Activated CD8-positive, alpha-beta T cell treated with anti-CD3 and anti-CD28 coated beads for 36 hours (primary cell): ENCODE results near the gene BORCS6. TPM values are rescaled to one million over a fixed set of nuclear protein-coding genes. Genes with fewer than 3 reads are reported as not detected.

Experiments used
- ATAC-seq: fragments of 200-7000 bp; cut with Tn5 transposase; one replicate; pipeline ENCODE4 v1.10.0; 2021; ENCODE audit warnings: mild to moderate bottlenecking, moderate library complexity
- CTCF ChIA-PET: fragments of 350-600 bp; sonication (Branson Sonifier 250); formaldehyde crosslinking; loops from one replicate; lab custom pipeline; 2021; ENCODE audit warnings: antibody characterized with exemption; lab: Charles Lee
- POLR2A ChIA-PET: fragments of 350-600 bp; sonication (Branson Sonifier 250); formaldehyde crosslinking; loops from one replicate; lab custom pipeline; 2021; ENCODE audit warnings: antibody characterized with exemption; lab: Charles Lee
- DNase-seq: peaks from one replicate; pipeline ENCODE4 v3.0.0-alpha.2; 2020
- H3K27ac Mint-ChIP-seq: one replicate; pipeline ENCODE4 v1.8.0; 2021; ENCODE audit warnings: mild to moderate bottlenecking, mixed read lengths
- H3K27me3 Mint-ChIP-seq: one replicate; pipeline ENCODE4 v1.8.0; 2021; ENCODE audit warnings: mixed read lengths
- H3K36me3 Mint-ChIP-seq: one replicate; pipeline ENCODE4 v1.8.0; 2021; ENCODE audit warnings: low read depth, mixed read lengths
- H3K4me1 Mint-ChIP-seq: one replicate; pipeline ENCODE4 v1.8.0; 2021; ENCODE audit warnings: low read depth, mixed read lengths
- H3K4me3 Mint-ChIP-seq: one replicate; pipeline ENCODE4 v1.8.0; 2021; ENCODE audit warnings: mild to moderate bottlenecking, moderate library complexity, mixed read lengths
- H3K9me3 Mint-ChIP-seq: one replicate; pipeline ENCODE4 v1.8.0; 2021; ENCODE audit warnings: mixed read lengths
- intact Hi-C: fragments of 100-400 bp; cut with micrococcal nuclease; formaldehyde crosslinking; loops from one replicate; pipeline ENCODE4 v1.10.0; 2022
- total RNA-seq, 2 experiments: library from RNA; stranded (reverse); gene quantifications; one replicate each; pipeline ENCODE4 v1.2.3, GENCODE V29; 2021
- TF ChIP-seq, protein P1 (sequence below): fragments of 200-600 bp; IDR thresholded peaks from one replicate; pipeline ENCODE4 v1.8.0; 2022; ENCODE audit warnings: antibody characterized with exemption, mild to moderate bottlenecking

BORCS6 gene
- total RNA-seq, 2 experiments from 2014 or later: 5.5 to 6.2 TPM

DNA sequence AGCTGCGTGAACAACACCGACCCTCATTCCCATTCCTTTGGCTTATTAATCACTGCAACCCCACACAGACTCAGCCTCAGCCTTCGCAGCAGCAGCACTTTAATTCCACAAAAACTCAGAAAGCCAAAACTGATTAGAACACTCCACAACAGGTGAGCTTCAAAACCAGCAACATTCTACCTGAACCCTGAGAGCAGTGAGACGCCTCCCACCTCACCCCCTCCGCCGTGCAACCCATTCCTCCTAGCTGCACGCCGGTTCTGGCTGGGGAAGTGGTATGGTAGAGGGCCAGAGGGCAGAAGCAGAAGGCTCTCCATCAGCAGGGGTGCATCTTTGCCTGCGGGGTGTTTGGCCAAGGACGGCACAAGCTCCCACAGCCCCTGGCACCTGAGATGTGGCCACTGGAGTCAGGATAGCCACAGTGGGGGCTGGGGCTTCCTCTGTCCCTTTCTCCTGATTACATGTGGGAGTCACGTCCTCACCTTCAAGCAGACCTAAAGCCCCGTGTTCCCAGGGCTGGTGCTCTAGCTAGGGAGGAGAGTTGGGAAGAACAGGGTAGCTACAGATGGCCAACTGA is 1.6 kb downstream of the BORCS6 start:
- intact Hi-C loops: no loop called here
- CTCF ChIA-PET: interaction anchor here (0.9 to 6.6 kb wide), 7 partner anchors 11 to 113 kb away, joined by 3 to 50 read pairs (median 28); partner anchors contain the start of genes ALOXE3, CTC1 and PFAS

DNA sequence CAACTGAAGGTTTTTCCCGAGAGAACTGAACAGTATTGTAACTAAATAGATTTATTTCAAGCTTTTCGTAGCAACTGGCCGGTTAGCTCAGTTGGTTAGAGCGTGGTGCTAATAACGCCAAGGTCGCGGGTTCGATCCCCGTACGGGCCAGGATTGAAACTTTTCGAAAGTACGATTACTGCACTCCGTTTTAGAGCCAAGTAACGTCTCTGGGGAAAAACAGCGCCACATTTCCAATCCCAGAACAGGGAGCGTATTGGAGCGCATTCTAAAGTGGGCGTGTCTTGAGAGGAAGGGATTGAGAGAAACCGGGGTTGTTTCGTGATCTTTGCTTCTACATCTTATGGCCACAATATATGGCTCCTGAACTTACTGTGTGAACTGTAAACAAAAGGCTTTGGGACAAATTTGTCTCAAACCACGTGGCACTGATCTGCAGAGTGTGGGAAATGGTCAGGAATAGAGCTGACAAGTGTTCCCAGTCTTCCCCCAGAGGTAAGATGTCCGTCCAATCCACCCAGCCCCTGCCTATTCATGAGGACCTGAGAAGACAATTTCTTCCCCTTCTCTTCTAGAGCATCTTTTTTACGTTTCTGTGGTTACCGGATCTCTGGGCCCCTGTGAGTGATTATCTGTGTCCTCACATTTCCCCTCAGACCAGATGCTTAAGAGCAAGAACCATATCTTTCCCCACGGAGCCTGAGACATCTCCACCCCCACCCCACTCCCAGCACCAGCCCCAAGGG is 2.3 kb downstream of the BORCS6 start:
- Mint-ChIP-seq H3K36me3 (no peaks in the 10 kb centered on the region), H3K27me3 (no peaks in the 10 kb centered on the region), H3K4me1 (peaks cover 13% of the 10 kb centered on the region), H3K4me3 (no peak overlapping the region), H3K9me3 (no peaks in the 10 kb centered on the region), H3K27ac (no peak overlapping the region)
- intact Hi-C loops: loop anchor here (1.0 to 2.0 kb wide), 3 partner anchors 35 to 68 kb away; no protein-coding TSS in a partner anchor
- ChIA-PET POLR2A (interaction anchor here (0.6 to 12.1 kb wide), 19 partner anchors 8 to 277 kb away, joined by 3 to 273 read pairs (median 4); partner anchors contain the start of genes AURKB, CTC1, HES7 and SLC25A35), CTCF (interaction anchor here (0.7 to 6.6 kb wide), 10 partner anchors 12 to 190 kb away, joined by 3 to 50 read pairs (median 13); partner anchors contain the start of genes ALOXE3, CTC1, PFAS and TMEM107)
- TF ChIP-seq, protein P1, sequence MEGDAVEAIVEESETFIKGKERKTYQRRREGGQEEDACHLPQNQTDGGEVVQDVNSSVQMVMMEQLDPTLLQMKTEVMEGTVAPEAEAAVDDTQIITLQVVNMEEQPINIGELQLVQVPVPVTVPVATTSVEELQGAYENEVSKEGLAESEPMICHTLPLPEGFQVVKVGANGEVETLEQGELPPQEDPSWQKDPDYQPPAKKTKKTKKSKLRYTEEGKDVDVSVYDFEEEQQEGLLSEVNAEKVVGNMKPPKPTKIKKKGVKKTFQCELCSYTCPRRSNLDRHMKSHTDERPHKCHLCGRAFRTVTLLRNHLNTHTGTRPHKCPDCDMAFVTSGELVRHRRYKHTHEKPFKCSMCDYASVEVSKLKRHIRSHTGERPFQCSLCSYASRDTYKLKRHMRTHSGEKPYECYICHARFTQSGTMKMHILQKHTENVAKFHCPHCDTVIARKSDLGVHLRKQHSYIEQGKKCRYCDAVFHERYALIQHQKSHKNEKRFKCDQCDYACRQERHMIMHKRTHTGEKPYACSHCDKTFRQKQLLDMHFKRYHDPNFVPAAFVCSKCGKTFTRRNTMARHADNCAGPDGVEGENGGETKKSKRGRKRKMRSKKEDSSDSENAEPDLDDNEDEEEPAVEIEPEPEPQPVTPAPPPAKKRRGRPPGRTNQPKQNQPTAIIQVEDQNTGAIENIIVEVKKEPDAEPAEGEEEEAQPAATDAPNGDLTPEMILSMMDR: no peak
- ATAC-seq (peak; percentile 42), DNase-seq (peak; percentile 96)

More for the DNA sequence above, 1.6 kb downstream of the BORCS6 start:
- H3K9me3 Mint-ChIP-seq: no peaks in the 10 kb centered on the region
- POLR2A ChIA-PET: interaction anchor here (0.7 to 12.1 kb wide), 20 partner anchors 7 to 278 kb away, joined by 3 to 273 read pairs (median 5); partner anchors contain the start of genes AURKB, CTC1, HES7 and SLC25A35
- ATAC-seq: no peak
- H3K4me1 Mint-ChIP-seq: peaks cover 13% of the 10 kb centered on the region
- H3K27me3 Mint-ChIP-seq: no peaks in the 10 kb centered on the region
- no peaks in the 10 kb centered on the region for H3K36me3 Mint-ChIP-seq
- DNase-seq: peak; percentile 31
- H3K4me3 Mint-ChIP-seq: no peak overlapping the region
- TF ChIP-seq, protein P1: no peak
- no peak overlapping the region for H3K27ac Mint-ChIP-seq

DNA sequence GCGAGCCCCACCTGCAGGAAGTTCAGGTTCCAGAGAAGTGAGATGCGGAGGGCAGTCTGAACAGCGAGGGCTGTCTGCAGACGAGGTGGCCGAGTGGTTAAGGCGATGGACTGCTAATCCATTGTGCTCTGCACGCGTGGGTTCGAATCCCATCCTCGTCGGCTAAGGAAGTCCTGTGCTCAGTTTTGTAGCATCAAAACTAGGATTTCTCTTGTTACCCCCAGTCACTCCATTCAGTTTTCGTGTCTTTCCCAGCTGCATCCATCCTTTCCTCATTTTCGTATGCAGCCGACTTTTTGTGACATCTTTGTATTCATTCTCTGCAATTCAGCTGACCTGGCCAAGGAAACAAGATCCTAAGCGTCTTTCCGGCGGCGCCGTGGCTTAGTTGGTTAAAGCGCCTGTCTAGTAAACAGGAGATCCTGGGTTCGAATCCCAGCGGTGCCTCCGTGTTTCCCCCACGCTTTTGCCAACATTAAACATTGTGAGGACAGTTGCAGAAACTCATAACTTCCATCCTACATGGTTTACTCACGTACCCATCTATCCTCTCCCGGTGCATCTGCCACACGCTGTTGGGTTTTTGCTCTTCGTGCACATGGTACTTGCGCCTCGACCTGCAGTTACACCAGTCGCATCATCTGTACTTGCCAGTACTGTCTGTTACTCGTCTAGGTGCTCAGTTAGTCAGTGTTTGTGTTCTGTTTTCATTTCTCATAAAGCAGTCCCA is 3.0 kb downstream of the BORCS6 start:
- intact Hi-C loops: loop anchor here (1.0 to 2.0 kb wide), 3 partner anchors 35 to 68 kb away; no protein-coding TSS in a partner anchor
- ATAC-seq (peak; percentile 35), DNase-seq (peak; percentile 97)
- TF ChIP-seq, protein P1: no peak
- Mint-ChIP-seq H3K36me3 (no peaks in the 10 kb centered on the region), H3K4me1 (peaks cover 14% of the 10 kb centered on the region), H3K9me3 (no peaks in the 10 kb centered on the region), H3K27me3 (no peaks in the 10 kb centered on the region), H3K27ac (no peak overlapping the region), H3K4me3 (no peak overlapping the region)
- CTCF ChIA-PET: interaction anchor here (0.7 to 6.6 kb wide), 11 partner anchors 10 to 190 kb away, joined by 3 to 50 read pairs (median 4); partner anchors contain the start of genes ALOXE3, CTC1, PFAS and TMEM107
- POLR2A ChIA-PET: interaction anchor here (0.9 to 12.1 kb wide), 19 partner anchors 8 to 250 kb away, joined by 3 to 273 read pairs (median 5); partner anchors contain the start of genes AURKB, CTC1, HES7 and TMEM107

DNA sequence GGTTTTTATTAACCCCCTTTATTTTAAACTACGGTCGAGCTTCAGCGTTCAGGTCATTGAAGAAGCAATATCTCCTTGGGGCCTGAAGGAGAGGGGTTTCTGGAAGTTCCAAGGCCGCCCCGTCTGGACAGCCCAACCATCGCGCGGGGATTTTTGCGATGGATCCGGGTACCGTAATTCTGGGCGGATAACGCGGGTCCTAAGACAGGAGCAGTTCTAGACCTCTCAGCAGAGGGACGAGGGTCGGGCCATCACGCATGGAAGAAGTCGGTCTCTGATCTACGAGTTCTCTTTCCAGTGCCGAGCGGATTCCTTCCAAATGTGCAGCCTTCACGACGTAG is 3.6 kb downstream of the BORCS6 start:
- TF ChIP-seq, protein P1: peak; percentile 32
- no peaks in the 10 kb centered on the region for H3K27me3 Mint-ChIP-seq
- DNase-seq: no peak
- ChIA-PET POLR2A (interaction anchor here (0.9 to 12.1 kb wide), 12 partner anchors 9 to 76 kb away, joined by 3 to 273 read pairs (median 10); partner anchors contain the start of genes AURKB, CTC1, HES7 and TMEM107), CTCF (interaction anchor here (1.1 to 6.6 kb wide), 8 partner anchors 9 to 76 kb away, joined by 3 to 50 read pairs (median 13); partner anchors contain the start of genes ALOXE3, CTC1 and PFAS)
- no peak overlapping the region for H3K4me3 Mint-ChIP-seq
- peaks cover 16% of the 10 kb centered on the region for H3K4me1 Mint-ChIP-seq
- no peaks in the 10 kb centered on the region for H3K36me3 Mint-ChIP-seq
- ATAC-seq: no peak
- H3K9me3 Mint-ChIP-seq: no peaks in the 10 kb centered on the region
- no peak overlapping the region for H3K27ac Mint-ChIP-seq
- intact Hi-C loops: loop anchor here (2.0 kb wide), 1 partner anchor 60 kb away; no protein-coding TSS in a partner anchor
